Right lobe of liver (tissue), 6 donors: ENCODE results near the gene FBXL14. TPM values are rescaled to one million over a fixed set of nuclear protein-coding genes. Genes with fewer than 3 reads are reported as not detected.

Experiments
- ATAC-seq, 4 donors: fragments of 200-7000 bp; cut with Tn5 transposase; one replicate each; pipeline ENCODE4 v1.9.1; 2020; ENCODE audit warnings: mild to moderate bottlenecking in 4 of 4, moderate library complexity in 4 of 4
- DNase-seq, 3 donors: peaks; one replicate each; pipeline ENCODE4 v3.0.0-alpha.2; 2020
- H3K27ac ChIP-seq, 3 donors: fragments of 200-600 bp; one replicate each; pipeline ENCODE4 v1.8.0; 2022
- H3K27me3 ChIP-seq, 2 donors: fragments of 200-600 bp; one replicate each; pipeline ENCODE4 v1.8.0; 2022
- H3K36me3 ChIP-seq, 4 donors: fragments of 200-600 bp; sonication (generic) in 1 of 4; one replicate each; pipeline versions ENCODE4 v1.5.1 to v1.8.0; 2017 to 2022; ENCODE audit warnings: control low read depth in 1 of 4
- H3K4me1 ChIP-seq, 4 donors: fragments of 200-600 bp; sonication (generic) in 1 of 4; one replicate each; pipeline versions ENCODE4 v1.5.1 to v1.8.0; 2017 to 2022; ENCODE audit warnings: control low read depth in 1 of 4
- H3K4me3 ChIP-seq, 3 donors: fragments of 200-600 bp; one replicate each; pipeline ENCODE4 v1.8.0; 2022
- H3K9me3 ChIP-seq, 4 donors: fragments of 200-600 bp; sonication (generic) in 1 of 4; one replicate each; pipeline versions ENCODE4 v1.5.1 to v1.8.0; 2017 to 2022; ENCODE audit warnings: control low read depth in 1 of 4
- CTCF ChIP-seq, 4 donors: fragments of 200-600 bp in 3 of 4; fragments of 450-650 bp in 1 of 4; IDR thresholded peaks; one replicate each; pipeline versions ENCODE4 v1.5.1 to v1.8.0; 2016 to 2022; ENCODE audit warnings: antibody characterized with exemption in 4 of 4, mild to moderate bottlenecking in 2 of 4
- POLR2A ChIP-seq: fragments of 450-650 bp; IDR thresholded peaks from one replicate; pipeline ENCODE4 v1.6.1; 2017; ENCODE audit warnings: antibody characterized with exemption, mild to moderate bottlenecking
- WGBS: methylation state at CpG from one replicate; pipeline ENCODE4 v1.1.6; 2018; ENCODE audit warnings: low coverage, low lambda C conversion rate; ENCODE audit not compliant: insufficient coverage; ENCODE audit errors: missing lambda C conversion rate; 5-methylcytosine and 5-hydroxymethylcytosine counted together
- intact Hi-C, 2 donors: fragments of 100-400 bp; cut with DNase I; formaldehyde crosslinking; loops; one replicate each; pipeline versions ENCODE4 v1.11.2 to v1.14.1; 2022
- total RNA-seq, 6 experiments: library from RNA; depleted of rRNA in 2 of 6; stranded (reverse); fragments of >200 nt in 2 of 6; fragmentation: NEBNext Ultra II Directional in 3 of 6; extraction: Animal tissue kit (Norgen Biotek cat#: 25700) in 3 of 6; gene quantifications; one replicate each; pipeline versions ENCODE4 v1.1.0 to v1.2.4, GENCODE V29; 2016 to 2023
- donor health status: DM: no; HTN: yes; CAD: no.
- donor health status: DM: no; HTN: no; CAD: no.
- donor health status: DM: no; HTN: no; CAD: no.
- donor health status: DM: no; HTN: yes; CAD: no.
- donor health status: DM: no; HTN: yes; CAD: no.

Gene FBXL14
- total RNA-seq, 6 experiments from 2014 or later = 4.7 to 6.8 (median 5.4) TPM

- WGBS = 28% methylated on average over 17 of the region's 21 CpGs
- DNase-seq (no peak), ATAC-seq (peak; percentile 39 to 55 (median 48))
- no peaks in the 10 kb centered on the region for H3K27me3 ChIP-seq
- peaks cover 0 to 16% (median 0%) of the 10 kb centered on the region in 4 donors for H3K4me1 ChIP-seq
- no peaks in the 10 kb centered on the region for H3K9me3 ChIP-seq
- no peak overlapping the region for H3K4me3 ChIP-seq
- H3K27ac ChIP-seq = peak overlapping the region in 2 of 3 donors; percentile 15 to 16
- TF ChIP-seq POLR2A (no peak), CTCF (IDR thresholded peaks at IDR 0.05) (no peak)
- intact Hi-C loops = no loop called here
- no peaks in the 10 kb centered on the region for H3K36me3 ChIP-seq
Observed at GRCh38 chr12:1576410-1577241, 17.8 kb downstream of the FBXL14 start.

GRCh38 chr12:1575408-1576401, 18.7 kb downstream of the FBXL14 start:
- peaks cover 0 to 16% (median 0%) of the 10 kb centered on the region in 4 donors for H3K4me1 ChIP-seq
- no peak for TF ChIP-seq POLR2A
- TF ChIP-seq CTCF (IDR thresholded peaks at IDR 0.05) = no peak
- ATAC-seq (peak; percentile 33 to 56 (median 42)), DNase-seq (no peak)
- H3K4me3 ChIP-seq = no peak overlapping the region
- H3K9me3 ChIP-seq = no peaks in the 10 kb centered on the region
- H3K27me3 ChIP-seq = no peaks in the 10 kb centered on the region
- H3K36me3 ChIP-seq = no peaks in the 10 kb centered on the region
- peak overlapping the region in 1 of 3 donors; percentile 15 for H3K27ac ChIP-seq
- WGBS = 34% methylated on average over 16 of the region's 23 CpGs
- intact Hi-C loops = no loop called here

- no peak for ATAC-seq
Observed at GRCh38 chr12:1574865-1575259, 19.5 kb downstream of the FBXL14 start.

More at GRCh38 chr12:1574865-1575259, 19.5 kb downstream of the FBXL14 start:
- Histone ChIP-seq H3K9me3 (no peaks in the 10 kb centered on the region), H3K27me3 (no peaks in the 10 kb centered on the region), H3K4me1 (peaks cover 0 to 16% (median 0%) of the 10 kb centered on the region in 4 donors), H3K4me3 (no peak overlapping the region), H3K27ac (no peak overlapping the region), H3K36me3 (no peaks in the 10 kb centered on the region)
- WGBS = 56% methylated on average over 1 of the region's 1 CpG
- TF ChIP-seq CTCF (IDR thresholded peaks at IDR 0.05) = no peak
- TF ChIP-seq POLR2A = no peak
- no peak for DNase-seq
- intact Hi-C loops = no loop called here
